Measurements from ENCODE around the gene GTF2IRD1. TPM values are rescaled to one million over a fixed set of nuclear protein-coding genes. Genes with fewer than 3 reads are reported as not detected.
A peak's percentile ranks its signal among the peaks of the same experiment; 100 is the strongest.

Gene GTF2IRD1
- total RNA-seq, 4 donors from 2014 or later = 2.8 to 27.1 (median 17.1) TPM

- TF ChIP-seq POLR2A (IDR thresholded peaks at IDR 0.05) = no peak
- no peak for TF ChIP-seq CTCF (IDR thresholded peaks at IDR 0.05)
- H3K27ac ChIP-seq = no peak overlapping the region
- no peaks in the 10 kb centered on the region for H3K36me3 ChIP-seq
- no peak for DNase-seq
- H3K4me1 ChIP-seq = no peaks in the 10 kb centered on the region
- H3K4me3 ChIP-seq = no peak overlapping the region
- no peaks in the 10 kb centered on the region for H3K27me3 ChIP-seq
- no peaks in the 10 kb centered on the region for H3K9me3 ChIP-seq
These were observed 115.9 kb downstream of the GTF2IRD1 start for GRCh38 chr7:74569501-74570075.

GRCh38 chr7:74570533-74571156 is 116.9 kb downstream of the GTF2IRD1 start:
- H3K4me3 ChIP-seq = no peak overlapping the region
- no peak overlapping the region for H3K27ac ChIP-seq
- H3K27me3 ChIP-seq = no peaks in the 10 kb centered on the region
- no peaks in the 10 kb centered on the region for H3K4me1 ChIP-seq
- H3K36me3 ChIP-seq = no peaks in the 10 kb centered on the region
- no peak for DNase-seq
- TF ChIP-seq POLR2A (IDR thresholded peaks at IDR 0.05) (no peak), CTCF (IDR thresholded peaks at IDR 0.05) (no peak)
- no peaks in the 10 kb centered on the region for H3K9me3 ChIP-seq

- Histone ChIP-seq H3K27me3 (no peaks in the 10 kb centered on the region), H3K4me3 (no peak overlapping the region), H3K27ac (peak overlapping the region in 1 of 4 donors; percentile 3), H3K9me3 (no peaks in the 10 kb centered on the region), H3K4me1 (no peaks in the 10 kb centered on the region), H3K36me3 (no peaks in the 10 kb centered on the region)
- peak in 2 of 3 donors; percentile 52 to 66 for DNase-seq
- TF ChIP-seq POLR2A (IDR thresholded peaks at IDR 0.05) = no peak
These were observed 118.7 kb downstream of the GTF2IRD1 start for GRCh38 chr7:74572301-74572979.

- DNase-seq = no peak
- Histone ChIP-seq H3K27ac (no peak overlapping the region), H3K36me3 (no peaks in the 10 kb centered on the region), H3K27me3 (no peaks in the 10 kb centered on the region), H3K9me3 (no peaks in the 10 kb centered on the region), H3K4me1 (no peaks in the 10 kb centered on the region), H3K4me3 (no peak overlapping the region)
- TF ChIP-seq POLR2A (IDR thresholded peaks at IDR 0.05) (no peak), CTCF (IDR thresholded peaks at IDR 0.05) (no peak)
These were observed 119.8 kb downstream of the GTF2IRD1 start for GRCh38 chr7:74573512-74573911.

- Histone ChIP-seq H3K4me3 (no peak overlapping the region), H3K27me3 (no peaks in the 10 kb centered on the region), H3K4me1 (peaks cover 0 to 7% (median 0%) of the 10 kb centered on the region in 4 donors), H3K36me3 (no peaks in the 10 kb centered on the region), H3K27ac (peak overlapping the region in 1 of 4 donors; percentile 28), H3K9me3 (no peaks in the 10 kb centered on the region)
- peak in 2 of 3 donors; percentile 69 to 79 for DNase-seq
- TF ChIP-seq CTCF (IDR thresholded peaks at IDR 0.05) (no peak), POLR2A (IDR thresholded peaks at IDR 0.05) (no peak)
These were observed 121.5 kb downstream of the GTF2IRD1 start for GRCh38 chr7:74575083-74575784.

Measured in Peyer's patch (tissue), 4 donors.